ENCODE results near the gene GUCA2A. TPM values are rescaled to one million over a fixed set of nuclear protein-coding genes. Genes with fewer than 3 reads are reported as not detected.
"Not testable (repeated sequence)": the region's sequence is repeated elsewhere in the genome, so short reads cannot be mapped to it uniquely, and the experiment has no call there.

GUCA2A gene
- total RNA-seq: not detected

GRCh38 chr1:42164551-42165420 is at the start of gene GUCA2A:
GUCA2A (minus strand) TSS chr1:42164745; CDS start chr1:42164712, 33 bp downstream.
- intact Hi-C loops (cut with DNase I): no loop called here
- Histone ChIP-seq H3K4me1 (peaks cover 6% of the 10 kb centered on the region), H3K27ac (no peak within 1 kb of the TSS), H3K9me3 (peaks cover 7% of the 10 kb centered on the region), H3K4me3 (no peak within 1 kb of the TSS), H3K36me3 (no peaks in the 10 kb centered on the region), H3K27me3 (no peaks in the 10 kb centered on the region)
- no peak for DNase-seq (ENCODE audit: extremely low spot score in 2 of 2)
- TF ChIP-seq POLR2AphosphoS5 (IDR thresholded peaks at IDR 0.05; ENCODE audit: insufficient read depth in 1 of 2, low read depth in 1 of 2): no peak
- TF ChIP-seq POLR2A (IDR thresholded peaks at IDR 0.05): no peak
- TF ChIP-seq CTCF (IDR thresholded peaks at IDR 0.05): no peak

- DNase-seq (ENCODE audit: extremely low spot score in 2 of 2): no peak
- no peak for TF ChIP-seq CTCF (IDR thresholded peaks at IDR 0.05)
- no peak for TF ChIP-seq POLR2AphosphoS5 (IDR thresholded peaks at IDR 0.05; ENCODE audit: insufficient read depth in 1 of 2, low read depth in 1 of 2)
- no peak for TF ChIP-seq POLR2A (IDR thresholded peaks at IDR 0.05)
- no peaks in the 10 kb centered on the region for H3K36me3 ChIP-seq
- no peaks in the 10 kb centered on the region for H3K9me3 ChIP-seq
- intact Hi-C loops (cut with DNase I): no loop called here
- no peaks in the 10 kb centered on the region for H3K27me3 ChIP-seq
- no peak overlapping the region for H3K4me3 ChIP-seq
- H3K27ac ChIP-seq: no peak overlapping the region
- peaks cover 17% of the 10 kb centered on the region for H3K4me1 ChIP-seq
Observed at GRCh38 chr1:42211224-42211623, 46.7 kb upstream of the GUCA2A start.

GRCh38 chr1:42210421-42211133 is 46.0 kb upstream of the GUCA2A start:
- TF ChIP-seq POLR2A (IDR thresholded peaks at IDR 0.05) (no peak), CTCF (IDR thresholded peaks at IDR 0.05) (no peak), POLR2AphosphoS5 (IDR thresholded peaks at IDR 0.05; ENCODE audit: insufficient read depth in 1 of 2, low read depth in 1 of 2) (no peak)
- no peak overlapping the region for H3K27ac ChIP-seq
- no peak overlapping the region for H3K4me3 ChIP-seq
- H3K4me1 ChIP-seq: peaks cover 17% of the 10 kb centered on the region
- intact Hi-C loops (cut with DNase I): no loop called here
- no peaks in the 10 kb centered on the region for H3K27me3 ChIP-seq
- no peaks in the 10 kb centered on the region for H3K9me3 ChIP-seq
- DNase-seq (ENCODE audit: extremely low spot score in 2 of 2): no peak
- H3K36me3 ChIP-seq: no peaks in the 10 kb centered on the region

- Histone ChIP-seq H3K4me1 (peaks cover 17% of the 10 kb centered on the region), H3K4me3 (no peak overlapping the region), H3K27me3 (no peaks in the 10 kb centered on the region), H3K9me3 (no peaks in the 10 kb centered on the region), H3K36me3 (no peaks in the 10 kb centered on the region), H3K27ac (no peak overlapping the region)
- intact Hi-C loops (cut with DNase I): no loop called here
- TF ChIP-seq CTCF (IDR thresholded peaks at IDR 0.05) (no peak), POLR2AphosphoS5 (IDR thresholded peaks at IDR 0.05; ENCODE audit: insufficient read depth in 1 of 2, low read depth in 1 of 2) (no peak), POLR2A (IDR thresholded peaks at IDR 0.05) (no peak)
- DNase-seq (ENCODE audit: extremely low spot score in 2 of 2): no peak
Observed at GRCh38 chr1:42209526-42210251, 45.1 kb upstream of the GUCA2A start.

- Histone ChIP-seq H3K36me3 (peaks cover 0 to 18% of the 10 kb centered on the region in 2 donors), H3K4me1 (peaks cover 17% of the 10 kb centered on the region)
- H3K9me3 ChIP-seq; intact Hi-C loops (cut with DNase I); H3K27me3 ChIP-seq; DNase-seq (ENCODE audit: extremely low spot score in 2 of 2); H3K27ac ChIP-seq; H3K4me3 ChIP-seq: not testable (repeated sequence)
Observed at GRCh38 chr1:42206930-42207329, 42.4 kb upstream of the GUCA2A start.
